NCI-H1436 treated with DMSO at 0.1 percent for 48 hours (cell line): ENCODE results near the gene APLP2.
"Not testable (repeated sequence)": the region's sequence is repeated elsewhere in the genome, so short reads cannot be mapped to it uniquely, and the experiment has no call there.

Experiments
- DNase-seq: peaks from one replicate; lab custom pipeline; 2025; lab: John Stamatoyannopoulos, UW

APLP2 gene

DNA sequence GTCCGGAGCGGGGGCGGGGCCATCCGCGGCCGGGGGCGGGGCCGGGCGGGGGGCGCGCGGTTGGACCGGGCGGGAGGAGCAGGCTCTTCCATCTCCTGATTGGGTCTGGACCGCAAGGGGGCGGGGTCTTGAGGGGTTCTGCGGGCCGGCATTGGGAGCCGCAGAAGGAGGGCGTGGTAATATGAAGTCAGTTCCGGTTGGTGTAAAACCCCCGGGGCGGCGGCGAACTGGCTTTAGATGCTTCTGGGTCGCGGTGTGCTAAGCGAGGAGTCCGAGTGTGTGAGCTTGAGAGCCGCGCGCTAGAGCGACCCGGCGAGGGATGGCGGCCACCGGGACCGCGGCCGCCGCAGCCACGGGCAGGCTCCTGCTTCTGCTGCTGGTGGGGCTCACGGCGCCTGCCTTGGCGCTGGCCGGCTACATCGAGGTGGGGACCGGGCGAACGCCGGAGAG is at the start of gene APLP2:
Gene APLP2 (plus strand): TSS at position 236 of the 450 bp plus-strand sequence. CDS start 84 bp downstream, at position 320.
- DNase-seq, result peak; percentile 86

DNA sequence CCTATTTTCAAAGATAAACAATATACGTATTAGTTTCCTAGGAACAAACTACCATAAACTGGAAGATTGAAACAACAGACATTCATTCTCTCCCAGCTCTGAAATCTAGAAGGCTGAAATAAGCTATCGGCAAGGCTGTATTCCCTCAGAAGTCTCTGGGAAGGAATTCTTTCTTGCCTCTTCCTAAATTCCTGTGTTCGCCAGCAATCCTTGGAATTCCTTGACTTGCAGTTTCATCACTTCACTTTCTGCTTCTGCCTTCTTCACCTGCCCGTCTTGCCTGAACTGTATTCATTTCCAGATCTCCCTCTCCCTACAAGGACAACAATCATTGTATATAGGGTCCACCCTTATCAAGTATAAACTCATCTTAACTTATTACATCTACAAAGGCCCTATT is 49.4 kb upstream of the APLP2 start:
- DNase-seq, result no peak

DNA sequence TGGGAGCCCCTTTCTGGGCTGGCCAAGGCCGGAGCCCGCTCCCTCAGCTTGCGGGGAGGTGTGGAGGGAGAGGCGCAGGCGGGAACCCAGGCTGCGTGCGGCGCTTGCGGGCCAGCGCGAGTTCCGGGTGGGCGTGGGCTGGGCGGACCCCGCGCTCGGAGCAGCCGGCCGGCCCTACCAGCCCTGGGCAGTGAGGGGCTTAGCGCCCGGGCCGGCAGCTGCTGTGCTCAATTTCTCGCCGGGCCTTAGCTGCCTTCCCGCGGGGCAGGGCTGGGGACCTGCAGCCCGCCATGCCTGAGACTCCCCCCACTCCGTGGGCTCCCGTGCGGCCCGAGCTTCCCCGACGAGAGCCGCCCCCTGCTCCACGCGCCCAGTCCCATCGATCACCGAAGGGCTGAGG is 48.1 kb upstream of the APLP2 start:
- not testable (repeated sequence) for DNase-seq

GRCh38 chr11:130022799-130023198 is 46.9 kb upstream of the APLP2 start:
- no peak for DNase-seq

DNA sequence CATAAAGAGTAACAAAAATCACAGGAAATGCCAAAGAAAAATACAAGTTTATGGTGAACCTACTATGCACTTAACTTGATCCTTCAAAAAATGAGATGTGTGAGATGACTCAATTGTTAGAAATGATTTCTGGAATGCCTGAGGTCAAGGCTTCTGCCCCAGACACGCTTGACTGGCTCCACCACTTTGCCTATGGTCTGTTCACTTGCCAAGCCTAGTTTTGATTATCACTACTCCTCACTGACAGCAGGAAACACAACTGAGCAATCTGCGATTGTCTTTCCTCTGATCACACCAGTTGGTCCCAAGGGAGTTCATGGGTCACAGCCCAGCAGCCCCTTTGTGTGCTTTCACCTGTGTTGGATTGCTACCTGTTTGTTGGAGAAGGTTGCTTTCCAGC is 46.5 kb upstream of the APLP2 start:
- DNase-seq, result no peak

GRCh38 chr11:130024361-130024760 is 45.3 kb upstream of the APLP2 start:
- DNase-seq, result no peak

DNA sequence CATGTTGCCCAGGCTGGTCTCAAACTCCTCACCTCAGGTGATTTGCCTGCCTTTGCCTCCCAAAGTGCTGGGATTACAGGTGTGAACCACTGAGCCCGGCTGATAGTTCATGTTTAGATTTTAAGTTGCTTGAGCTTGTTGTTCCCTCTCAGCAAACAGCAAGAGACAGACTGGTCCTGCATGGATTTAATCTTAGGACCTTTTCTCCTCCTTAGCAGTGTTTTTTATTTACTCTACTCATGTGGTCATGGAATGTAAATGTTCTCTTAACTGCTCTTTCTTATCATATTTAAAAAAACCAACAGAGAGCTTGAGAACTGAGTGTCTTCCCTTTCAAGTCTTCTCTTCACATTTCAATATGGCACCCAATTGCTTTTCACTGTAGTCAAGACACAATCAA is 44.3 kb upstream of the APLP2 start:
- no peak for DNase-seq

GRCh38 chr11:130029137-130029536 is 40.6 kb upstream of the APLP2 start:
- DNase-seq, result no peak

- DNase-seq, result no peak
These were observed 38.6 kb upstream of the APLP2 start for GRCh38 chr11:130031056-130031455.

- DNase-seq, result no peak
These were observed 37.7 kb upstream of the APLP2 start for GRCh38 chr11:130031945-130032344.

- no peak for DNase-seq
These were observed 36.8 kb upstream of the APLP2 start for GRCh38 chr11:130032931-130033330.

GRCh38 chr11:130034236-130034635 is 35.5 kb upstream of the APLP2 start:
- no peak for DNase-seq

GRCh38 chr11:130037058-130037457 is 32.6 kb upstream of the APLP2 start:
- DNase-seq, result no peak

GRCh38 chr11:130037881-130038585 is 31.7 kb upstream of the APLP2 start:
- DNase-seq, result no peak

DNA sequence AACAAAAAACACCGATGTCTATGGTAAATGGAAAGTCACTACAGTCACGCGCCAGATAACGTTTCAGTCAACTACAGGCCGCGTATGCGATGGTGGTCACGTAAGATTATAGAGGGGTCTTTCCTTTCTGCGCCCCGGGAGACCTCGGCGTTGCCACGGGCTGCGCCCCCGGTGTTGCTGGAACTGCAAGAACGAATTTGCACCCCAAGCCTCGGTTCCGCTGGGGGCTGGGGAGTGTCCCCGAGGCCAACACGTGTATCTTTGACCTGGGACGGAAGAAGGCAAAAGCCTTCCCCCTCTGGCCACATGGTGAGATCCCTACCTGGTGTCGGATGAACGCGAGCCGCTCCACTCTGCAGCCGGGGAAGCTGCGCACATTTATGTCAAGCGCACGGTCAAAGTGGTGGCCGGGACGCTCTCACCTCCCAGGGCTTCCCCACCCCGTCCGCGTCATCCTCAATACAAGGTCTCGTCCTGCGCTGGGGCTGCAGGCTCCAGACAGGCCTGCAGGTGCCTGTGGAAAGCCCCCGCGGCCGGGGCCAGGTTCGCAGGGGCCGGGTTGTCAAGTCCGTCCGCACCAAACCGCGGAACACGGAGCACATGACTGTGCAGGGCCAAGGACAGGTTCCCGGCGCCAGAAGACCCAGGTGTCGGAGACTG is 29.3 kb upstream of the APLP2 start:
- DNase-seq, result no peak

DNA sequence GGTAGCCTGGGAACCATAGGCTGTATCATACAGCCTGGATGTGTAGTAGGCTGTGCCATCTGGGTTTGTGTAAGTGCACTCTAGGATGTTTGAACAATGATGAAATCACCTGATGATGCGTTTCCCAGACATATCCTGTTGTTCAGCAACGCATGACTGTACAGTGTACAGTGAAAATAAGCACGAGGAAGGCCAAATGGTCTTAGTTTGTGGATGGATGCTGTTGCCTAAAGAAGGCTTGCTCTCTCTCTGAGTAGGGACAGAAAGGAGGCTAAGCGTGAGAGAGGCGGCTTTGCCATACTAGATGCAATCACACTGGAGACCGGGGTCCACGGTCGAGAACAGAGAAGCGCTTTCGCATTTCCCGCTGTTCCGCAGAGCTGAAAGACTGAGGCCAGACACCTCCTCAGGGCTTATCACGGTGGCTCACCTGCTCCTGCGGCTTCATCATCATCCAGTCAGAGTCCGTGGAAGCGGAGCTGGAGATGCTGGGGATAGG is 27.6 kb upstream of the APLP2 start:
- no peak for DNase-seq

- no peak for DNase-seq
These were observed 26.1 kb upstream of the APLP2 start for GRCh38 chr11:130043575-130043974.

GRCh38 chr11:130047141-130047540 is 22.6 kb upstream of the APLP2 start:
- no peak for DNase-seq

- DNase-seq, result no peak
These were observed 20.3 kb upstream of the APLP2 start for GRCh38 chr11:130049328-130049771.

- DNase-seq, result no peak
These were observed 19.4 kb upstream of the APLP2 start for GRCh38 chr11:130050257-130050656.

DNA sequence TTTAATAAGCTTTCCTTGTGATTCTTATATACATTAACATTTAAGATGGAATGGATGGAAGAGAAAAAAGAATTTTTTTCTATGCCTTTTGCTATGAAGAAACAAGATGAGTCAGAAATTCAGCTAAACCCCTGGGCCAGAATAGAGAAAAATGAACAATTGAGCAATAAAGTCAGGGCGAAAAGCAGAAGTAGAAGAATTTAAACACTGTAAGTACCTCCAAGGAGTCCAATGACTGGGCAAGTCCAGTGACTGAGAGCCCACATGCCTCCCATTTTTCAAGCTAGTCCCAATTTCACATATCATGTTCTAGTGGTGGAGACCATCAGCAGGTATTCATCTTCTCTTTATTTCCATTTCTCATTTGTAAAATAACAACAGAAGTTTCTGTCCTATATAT is 18.6 kb upstream of the APLP2 start:
- DNase-seq, result no peak

- no peak for DNase-seq
These were observed 17.1 kb upstream of the APLP2 start for GRCh38 chr11:130052567-130052966.

DNA sequence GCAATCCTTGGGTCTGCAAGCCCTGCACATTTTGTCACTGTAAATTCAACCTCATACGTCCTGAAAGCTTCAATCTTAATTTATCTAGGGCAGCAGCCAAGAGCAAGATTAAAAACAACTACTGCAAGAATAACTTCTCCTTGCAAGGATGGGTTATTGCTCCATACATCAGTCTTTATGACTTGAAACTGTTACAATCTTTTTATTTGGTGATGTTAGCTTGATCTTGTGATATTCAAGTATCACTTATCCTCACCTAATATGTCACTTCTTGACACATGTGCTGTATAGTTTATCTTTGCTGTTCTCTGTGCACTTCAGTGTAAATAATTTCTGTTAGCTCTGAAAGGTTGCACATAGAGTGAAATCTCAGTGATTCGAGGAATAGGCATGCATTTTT is 14.7 kb upstream of the APLP2 start:
- DNase-seq, result no peak
